ENCODE results near the gene CPEB1.
"Not testable (repeated sequence)": the region's sequence is repeated elsewhere in the genome, so short reads cannot be mapped to it uniquely, and the experiment has no call there.

The CPEB1 gene

GRCh38 chr15:82531496-82532382 is 115.4 kb downstream of the CPEB1 start:
- peaks cover 31% of the 10 kb centered on the region for H3K36me3 Mint-ChIP-seq (ENCODE audit: low read depth)
- TF ChIP-seq CTCF (IDR thresholded peaks at IDR 0.05) = no peak
- H3K27ac Mint-ChIP-seq = peak overlapping the region; percentile 94
- no peak for DNase-seq
- no peaks in the 10 kb centered on the region for H3K9me3 Mint-ChIP-seq
- no peak overlapping the region for H3K4me3 Mint-ChIP-seq
- peaks cover 7% of the 10 kb centered on the region for H3K4me1 Mint-ChIP-seq
- H3K27me3 Mint-ChIP-seq (ENCODE audit: low read depth, poor library complexity) = peaks cover 4% of the 10 kb centered on the region

- H3K36me3 Mint-ChIP-seq (ENCODE audit: low read depth) = peaks cover 21% of the 10 kb centered on the region
- peak; percentile 83 for DNase-seq
- no peaks in the 10 kb centered on the region for H3K4me1 Mint-ChIP-seq
- H3K27me3 Mint-ChIP-seq (ENCODE audit: low read depth, poor library complexity) = peaks cover 4% of the 10 kb centered on the region
- peak; percentile 85 for TF ChIP-seq CTCF (IDR thresholded peaks at IDR 0.05)
- peak overlapping the region; percentile 56 for H3K4me3 Mint-ChIP-seq
- H3K27ac Mint-ChIP-seq = no peak overlapping the region
- no peaks in the 10 kb centered on the region for H3K9me3 Mint-ChIP-seq
Measured at GRCh38 chr15:82530606-82531379, 116.4 kb downstream of the CPEB1 start.

GRCh38 chr15:82530006-82530405 is 117.2 kb downstream of the CPEB1 start:
- TF ChIP-seq CTCF (IDR thresholded peaks at IDR 0.05) = no peak
- Mint-ChIP-seq H3K27ac (no peak overlapping the region), H3K27me3 (ENCODE audit: low read depth, poor library complexity) (peaks cover 4% of the 10 kb centered on the region), H3K4me1 (no peaks in the 10 kb centered on the region), H3K4me3 (no peak overlapping the region), H3K36me3 (ENCODE audit: low read depth) (peaks cover 13% of the 10 kb centered on the region), H3K9me3 (no peaks in the 10 kb centered on the region)
- DNase-seq = no peak

- not testable (repeated sequence) for H3K36me3 Mint-ChIP-seq (ENCODE audit: low read depth); H3K9me3 Mint-ChIP-seq; H3K27me3 Mint-ChIP-seq (ENCODE audit: low read depth, poor library complexity); H3K4me3 Mint-ChIP-seq; H3K27ac Mint-ChIP-seq; DNase-seq; H3K4me1 Mint-ChIP-seq
Measured at GRCh38 chr15:82513587-82513986, 133.6 kb downstream of the CPEB1 start.

- not testable (repeated sequence) for H3K9me3 Mint-ChIP-seq; DNase-seq; H3K36me3 Mint-ChIP-seq (ENCODE audit: low read depth); H3K4me3 Mint-ChIP-seq; H3K27me3 Mint-ChIP-seq (ENCODE audit: low read depth, poor library complexity); H3K27ac Mint-ChIP-seq
- H3K4me1 Mint-ChIP-seq = peaks cover 10% of the 10 kb centered on the region
Measured at GRCh38 chr15:82507693-82508092, 139.5 kb downstream of the CPEB1 start.

GRCh38 chr15:82507087-82507486 is 140.1 kb downstream of the CPEB1 start:
- not testable (repeated sequence) for H3K9me3 Mint-ChIP-seq; H3K36me3 Mint-ChIP-seq (ENCODE audit: low read depth)

GRCh38 chr15:82505842-82506241 is 141.3 kb downstream of the CPEB1 start:
- H3K27me3 Mint-ChIP-seq (ENCODE audit: low read depth, poor library complexity); H3K27ac Mint-ChIP-seq; H3K9me3 Mint-ChIP-seq; H3K36me3 Mint-ChIP-seq (ENCODE audit: low read depth); H3K4me3 Mint-ChIP-seq; DNase-seq: not testable (repeated sequence)
- peaks cover 10% of the 10 kb centered on the region for H3K4me1 Mint-ChIP-seq

More at GRCh38 chr15:82507087-82507486, 140.1 kb downstream of the CPEB1 start:
- H3K4me3 Mint-ChIP-seq; H3K27me3 Mint-ChIP-seq (ENCODE audit: low read depth, poor library complexity); DNase-seq; H3K27ac Mint-ChIP-seq: not testable (repeated sequence)
- H3K4me1 Mint-ChIP-seq = peaks cover 10% of the 10 kb centered on the region

- peaks cover 10% of the 10 kb centered on the region for H3K4me1 Mint-ChIP-seq
- H3K36me3 Mint-ChIP-seq (ENCODE audit: low read depth); H3K4me3 Mint-ChIP-seq; H3K9me3 Mint-ChIP-seq; H3K27me3 Mint-ChIP-seq (ENCODE audit: low read depth, poor library complexity); H3K27ac Mint-ChIP-seq; DNase-seq: not testable (repeated sequence)
Measured at GRCh38 chr15:82504074-82504473, 143.1 kb downstream of the CPEB1 start.

GRCh38 chr15:82502700-82503339 is 144.3 kb downstream of the CPEB1 start:
- H3K4me1 Mint-ChIP-seq; DNase-seq; H3K4me3 Mint-ChIP-seq; H3K27me3 Mint-ChIP-seq (ENCODE audit: low read depth, poor library complexity); H3K27ac Mint-ChIP-seq; H3K36me3 Mint-ChIP-seq (ENCODE audit: low read depth); H3K9me3 Mint-ChIP-seq: not testable (repeated sequence)

GRCh38 chr15:82500772-82501171 is 146.4 kb downstream of the CPEB1 start:
- not testable (repeated sequence) for H3K9me3 Mint-ChIP-seq; H3K4me3 Mint-ChIP-seq; H3K4me1 Mint-ChIP-seq; DNase-seq; H3K27me3 Mint-ChIP-seq (ENCODE audit: low read depth, poor library complexity); H3K36me3 Mint-ChIP-seq (ENCODE audit: low read depth); H3K27ac Mint-ChIP-seq

GRCh38 chr15:82497978-82498377 is 149.2 kb downstream of the CPEB1 start:
- not testable (repeated sequence) for H3K4me3 Mint-ChIP-seq; H3K36me3 Mint-ChIP-seq (ENCODE audit: low read depth); H3K27me3 Mint-ChIP-seq (ENCODE audit: low read depth, poor library complexity); H3K27ac Mint-ChIP-seq; H3K4me1 Mint-ChIP-seq; DNase-seq; H3K9me3 Mint-ChIP-seq
